Activated T-helper 9 cell treated with anti-CD3 and anti-CD28 coated beads, Interleukin-2, amount 50 U/mL, for 16 hours (primary cell): ENCODE data around the gene KIAA1671.
"Not testable (repeated sequence)": the region's sequence is repeated elsewhere in the genome, so short reads cannot be mapped to it uniquely, and the experiment has no call there.

Experiments used
- DNase-seq: peaks from one replicate; pipeline ENCODE4 v3.0.0-alpha.2; 2020; ENCODE audit warnings: low read depth

The KIAA1671 gene

DNA sequence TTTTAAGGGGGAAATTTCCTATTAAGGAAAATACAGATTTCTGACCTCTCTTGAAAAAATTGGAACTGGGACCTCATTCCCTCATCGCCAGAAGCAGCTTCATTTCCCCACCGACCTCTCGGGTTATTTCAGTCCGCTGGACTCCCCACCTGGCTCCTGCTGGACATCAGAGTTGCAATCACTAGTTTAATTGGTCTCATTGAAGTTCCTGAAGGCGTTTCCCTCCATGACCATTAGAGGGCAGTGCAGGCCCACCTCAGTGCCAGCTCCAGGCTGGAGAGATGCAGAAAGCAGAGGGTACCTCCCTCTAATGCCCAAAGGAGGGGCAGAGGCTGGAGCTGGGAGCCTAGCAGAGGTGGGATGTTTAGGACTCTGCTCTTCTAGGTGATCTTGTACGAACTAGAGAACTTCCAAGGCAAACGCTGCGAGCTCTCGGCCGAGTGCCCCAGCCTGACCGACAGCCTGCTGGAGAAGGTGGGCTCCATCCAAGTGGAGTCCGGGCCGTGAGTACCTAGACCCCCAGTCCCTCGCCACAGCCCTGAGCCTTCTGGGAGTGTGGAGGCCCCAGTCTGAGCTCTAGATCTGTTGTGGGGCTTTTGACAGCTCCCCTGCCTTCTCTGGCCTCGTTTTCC, 249.9 kb downstream of the KIAA1671 start:
- peak; percentile 6 for DNase-seq

DNA sequence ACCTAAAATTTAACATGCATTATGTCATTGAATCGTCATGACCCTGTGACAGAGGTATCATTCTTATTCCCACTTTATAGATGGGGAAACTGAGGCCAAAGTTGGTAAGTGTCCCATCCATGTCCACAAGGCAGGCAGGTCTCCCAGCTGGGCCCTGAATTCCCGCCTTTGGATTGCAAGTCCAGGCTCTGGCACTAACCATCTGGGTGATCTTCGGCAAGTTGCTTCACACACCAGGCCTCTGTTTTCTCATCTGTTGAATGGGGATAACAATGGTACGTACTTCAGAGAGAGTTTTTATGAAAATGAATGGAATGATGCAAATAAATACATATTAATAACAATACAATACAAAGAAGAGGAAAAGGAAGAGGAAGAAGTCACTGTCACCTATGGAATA, 250.6 kb downstream of the KIAA1671 start:
- DNase-seq = no peak

DNA sequence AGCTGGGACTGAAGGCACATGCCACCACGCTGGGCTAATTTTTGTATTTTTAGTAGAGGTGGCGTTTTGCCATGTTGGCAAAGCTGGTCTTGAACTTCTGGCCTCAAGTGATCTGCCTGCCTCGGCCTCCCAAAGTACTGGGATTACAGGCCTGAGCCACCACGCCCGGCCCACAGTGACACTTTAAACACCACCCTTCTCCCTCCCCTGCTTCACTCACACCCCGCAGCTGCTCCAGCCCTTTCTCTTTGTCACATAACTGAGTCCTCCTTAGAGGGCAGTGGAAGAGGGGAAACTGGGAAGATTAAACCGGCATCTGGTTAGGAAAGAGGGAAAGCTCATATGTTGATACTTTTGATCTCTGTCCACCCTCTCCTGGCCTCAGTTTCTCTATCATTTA, 252.0 kb downstream of the KIAA1671 start:
- not testable (repeated sequence) for DNase-seq

- no peak for DNase-seq
Measured at GRCh38 chr22:25205847-25206246, 253.3 kb downstream of the KIAA1671 start.

- no peak for DNase-seq
Measured at GRCh38 chr22:25206998-25207397, 254.5 kb downstream of the KIAA1671 start.

DNA sequence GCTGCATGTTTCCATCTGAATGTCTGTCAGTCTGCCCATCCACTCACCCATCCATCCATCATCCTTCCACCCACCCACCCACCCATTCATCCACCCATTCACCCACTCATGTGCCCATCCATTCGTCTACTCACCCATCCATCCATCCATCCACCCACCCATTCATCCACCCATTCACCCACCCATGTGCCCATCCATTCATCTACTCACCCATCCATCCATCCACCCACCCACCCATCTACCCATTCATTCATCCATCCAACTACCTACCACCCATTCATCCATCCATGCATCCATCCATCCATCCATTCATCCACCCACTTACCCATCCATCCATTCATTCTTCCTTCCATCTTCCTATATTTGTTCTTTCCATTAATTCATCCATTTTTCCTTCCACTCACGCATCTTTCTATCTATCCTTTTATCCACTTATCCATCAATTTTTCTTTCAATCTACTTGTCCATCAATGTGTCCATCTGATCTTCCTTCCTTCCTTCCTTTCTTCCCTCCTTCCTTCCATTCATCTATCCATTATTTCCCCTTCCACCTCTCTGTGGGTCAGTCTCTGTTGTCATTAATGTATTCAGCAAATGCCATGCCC, 255.1 kb downstream of the KIAA1671 start:
- no peak for DNase-seq

DNA sequence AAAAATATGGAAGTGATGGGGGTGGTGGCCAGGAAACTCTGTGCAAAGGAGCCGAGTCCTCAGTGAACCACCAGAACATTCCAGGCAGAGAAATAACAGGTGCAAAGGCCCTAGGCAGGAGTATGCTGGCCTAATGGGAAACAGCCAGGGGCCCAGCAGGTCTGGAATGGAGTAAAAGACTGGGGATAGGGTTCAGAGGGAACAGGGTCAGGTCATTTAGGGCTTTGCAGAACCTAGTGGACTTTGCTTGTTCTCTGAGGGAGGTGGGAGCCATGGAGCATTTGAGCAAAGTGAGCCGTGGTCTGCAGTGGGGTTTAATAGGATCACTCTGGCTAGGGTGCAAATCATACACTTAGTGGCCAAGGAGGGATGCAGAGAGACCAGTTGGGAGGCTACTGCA, 255.8 kb downstream of the KIAA1671 start:
- DNase-seq = no peak

GRCh38 chr22:25208743-25209505, 256.4 kb downstream of the KIAA1671 start:
- DNase-seq = no peak

DNA sequence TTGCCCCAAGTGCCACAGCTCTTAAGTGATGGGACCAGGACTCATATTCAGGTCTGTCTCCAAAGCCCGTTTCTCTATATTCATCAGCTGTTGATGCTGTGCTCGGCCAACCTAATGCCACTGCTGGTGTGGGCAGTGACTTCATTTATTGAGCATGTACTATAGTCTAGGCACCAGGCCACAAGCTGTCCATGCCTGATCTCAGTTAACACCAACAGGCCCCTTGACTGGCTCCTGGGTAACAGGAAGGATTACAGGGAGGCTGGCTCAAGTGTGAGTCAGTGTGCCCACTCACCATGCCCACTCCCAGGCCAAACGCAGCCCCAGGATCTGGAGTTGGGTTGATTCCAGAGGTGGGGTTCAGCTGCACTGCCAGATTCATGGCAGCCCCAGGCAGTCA, 258.3 kb downstream of the KIAA1671 start:
- DNase-seq = no peak

DNA sequence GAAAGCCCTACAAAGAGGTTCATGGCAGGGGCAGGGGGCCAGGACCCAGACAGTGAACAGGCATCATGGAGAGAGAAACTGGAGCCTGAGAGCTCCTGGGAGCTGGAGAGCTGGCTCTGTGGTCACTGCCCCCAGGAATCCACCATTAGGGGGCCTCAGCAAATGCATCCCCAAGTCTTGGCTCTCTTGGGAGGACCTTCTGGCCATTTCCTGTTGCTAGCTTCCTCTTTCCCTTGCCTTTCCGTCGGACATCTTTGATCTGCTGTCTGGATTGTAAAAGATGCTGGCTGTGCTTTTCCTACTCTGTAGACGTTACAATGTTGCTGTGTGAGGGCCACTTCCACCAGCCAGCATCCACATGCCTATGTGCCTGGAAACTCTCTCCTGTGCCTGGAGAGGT, 259.8 kb downstream of the KIAA1671 start:
- DNase-seq = no peak

DNA sequence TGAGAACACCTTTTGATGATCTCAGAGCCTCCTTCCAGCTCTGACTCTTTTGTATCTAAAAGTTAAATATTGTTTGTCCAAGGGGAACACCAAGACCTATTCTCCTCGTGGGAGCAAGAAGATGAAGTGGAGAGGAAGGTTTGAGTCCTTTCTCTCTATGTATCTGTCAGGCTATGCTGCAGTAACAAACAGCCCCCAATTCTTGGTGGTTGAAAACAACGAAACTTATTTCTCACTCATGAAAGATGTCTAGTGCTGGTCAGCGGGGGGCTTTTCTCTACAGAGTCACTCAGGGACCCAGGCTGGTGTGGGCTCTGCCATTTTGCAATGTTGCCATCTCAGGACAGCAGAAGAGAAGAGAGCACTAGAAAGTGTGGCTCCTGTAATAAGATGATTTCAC, 260.7 kb downstream of the KIAA1671 start:
- DNase-seq = no peak

DNA sequence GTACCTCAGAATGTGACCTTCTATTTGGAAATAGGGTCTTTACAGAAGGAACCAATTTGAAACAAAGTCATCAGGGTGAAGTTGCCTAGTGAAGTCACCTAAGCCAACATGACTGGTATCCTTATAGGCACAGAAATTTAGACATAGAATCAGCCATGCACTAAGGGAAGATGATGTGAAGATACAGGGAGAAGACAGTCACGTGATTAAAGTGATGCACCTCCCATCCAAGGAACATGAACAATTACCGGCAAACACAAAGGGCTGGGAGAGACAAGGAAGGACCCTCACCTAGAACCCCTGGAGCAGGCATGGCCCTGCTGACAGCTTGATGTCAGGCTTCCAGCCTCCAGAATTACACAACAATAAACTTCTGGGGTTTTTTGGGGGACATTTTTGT, 263.7 kb downstream of the KIAA1671 start:
- no peak for DNase-seq

DNA sequence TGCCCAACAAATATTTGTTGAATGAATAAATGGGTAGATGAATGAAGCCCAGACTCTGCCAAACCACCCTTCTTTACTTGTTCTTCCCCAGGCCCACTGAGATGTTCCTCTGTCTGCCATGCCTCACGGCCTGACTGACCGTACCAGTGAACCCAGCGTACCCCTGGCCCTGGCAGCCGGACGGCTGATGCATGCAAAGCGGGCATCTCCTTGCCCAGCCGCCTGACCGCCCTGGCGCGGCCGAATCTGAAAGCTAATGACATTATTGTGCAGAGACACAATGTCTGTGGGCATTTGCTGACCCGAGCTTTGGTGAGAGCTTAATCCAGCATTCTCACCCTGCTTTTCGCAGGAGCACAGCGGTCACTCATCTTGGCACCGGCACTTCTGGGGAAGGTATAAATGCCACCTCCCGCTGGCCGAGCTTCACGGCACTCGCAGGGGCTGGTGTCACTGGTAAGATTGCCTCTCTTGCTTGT, 266.7 kb downstream of the KIAA1671 start, which contains the start of gene CRYBB2:
TSS of gene CRYBB2 (plus strand) at position 429 of the 479 bp plus-strand sequence. CDS start 1,791 bp downstream, outside the sequence.
- no peak for DNase-seq

DNA sequence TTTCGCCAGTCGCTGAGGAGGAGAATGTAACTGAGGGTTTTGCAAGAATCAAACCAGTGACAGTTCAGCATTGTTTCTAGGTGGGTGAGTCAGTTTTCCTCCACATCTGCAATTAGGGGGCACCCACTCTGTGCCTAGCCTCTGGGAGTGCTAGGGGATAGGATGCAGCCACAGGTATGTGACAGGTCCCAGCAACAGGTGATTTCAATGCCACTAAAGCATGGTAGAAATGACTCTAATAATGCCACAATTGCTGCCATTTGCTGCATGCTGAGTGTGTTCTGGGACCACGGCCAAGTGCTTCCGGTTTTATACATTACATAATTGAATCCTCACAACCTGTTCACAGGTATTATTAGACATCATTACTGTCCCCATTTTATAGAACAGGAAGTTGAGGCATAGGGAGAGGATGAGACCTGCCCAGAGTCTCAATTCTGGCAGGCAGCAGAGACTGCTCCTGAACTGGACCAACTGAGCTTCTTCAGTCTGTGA, 267.5 kb downstream of the KIAA1671 start:
- no peak for DNase-seq

GRCh38 chr22:25221790-25222189, 269.3 kb downstream of the KIAA1671 start:
- no peak for DNase-seq

DNA sequence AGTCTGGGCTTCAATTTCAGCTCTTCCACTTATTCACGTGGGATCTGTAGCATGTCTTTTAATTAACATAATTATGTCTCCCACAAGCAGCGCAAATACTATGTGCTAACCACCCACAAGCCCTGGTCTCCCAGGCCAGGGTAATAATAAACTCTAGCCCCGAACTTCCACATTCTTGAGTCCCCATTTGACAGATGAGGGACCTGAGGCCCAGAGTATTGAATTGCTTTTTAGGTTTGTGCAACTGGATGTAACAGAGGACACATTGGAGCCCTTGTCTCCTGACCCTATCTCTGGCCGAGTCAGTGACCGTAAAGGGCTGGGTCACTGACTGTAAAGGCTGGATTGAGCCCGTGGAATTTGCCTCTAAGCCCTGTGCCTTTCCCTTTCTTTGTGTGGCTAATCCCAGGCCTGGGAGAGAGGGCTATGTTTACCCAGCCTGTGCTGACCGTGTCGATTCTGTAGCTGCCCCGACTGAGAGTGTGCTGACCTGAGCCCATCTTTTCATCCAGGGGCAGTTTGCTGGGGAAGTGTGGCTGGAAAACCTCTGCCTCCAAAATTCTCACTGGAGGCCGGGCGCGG, 270.8 kb downstream of the KIAA1671 start:
- DNase-seq = no peak

GRCh38 chr22:25228822-25229221, 276.3 kb downstream of the KIAA1671 start:
- no peak for DNase-seq

DNA sequence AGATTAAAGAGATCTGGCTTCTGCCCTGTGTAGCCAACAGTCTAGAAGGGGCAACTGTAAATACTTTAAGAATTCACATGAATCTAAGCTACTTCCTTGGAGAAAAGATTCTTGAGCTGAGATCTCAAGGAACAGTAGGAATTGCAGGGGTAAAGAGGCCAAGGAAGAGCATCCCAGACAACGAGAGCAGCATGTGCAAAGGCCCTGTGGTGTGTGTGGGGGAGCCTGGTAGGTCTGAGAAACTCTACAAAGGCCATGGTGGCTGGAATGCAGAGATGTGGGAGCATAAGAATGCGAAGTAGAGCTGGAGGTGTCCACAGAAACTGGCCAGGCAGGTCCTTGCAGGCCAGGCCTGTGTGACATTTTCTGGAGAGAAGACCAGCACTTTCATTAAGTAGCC, 278.2 kb downstream of the KIAA1671 start:
- DNase-seq = not testable (repeated sequence)

GRCh38 chr22:25232301-25232700, 279.8 kb downstream of the KIAA1671 start:
- no peak for DNase-seq

DNA sequence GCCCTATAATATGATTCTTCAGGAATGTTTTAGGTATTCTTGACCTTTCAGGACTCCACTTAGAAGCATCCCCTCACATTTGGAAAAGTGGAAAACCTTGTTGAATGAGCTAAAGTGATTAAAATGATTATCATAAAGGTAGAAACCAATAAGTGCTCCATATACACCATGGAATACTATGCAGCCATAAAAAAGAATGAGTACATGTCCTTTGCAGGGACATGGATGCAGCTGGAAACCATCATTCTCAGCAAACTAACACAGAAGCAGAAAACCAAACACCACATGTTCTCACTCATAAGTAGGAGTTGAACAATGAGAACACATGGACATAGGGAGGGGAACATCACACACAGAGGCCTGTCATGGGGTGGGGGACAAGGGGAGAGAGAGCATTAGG, 281.2 kb downstream of the KIAA1671 start:
- DNase-seq = not testable (repeated sequence)

DNA sequence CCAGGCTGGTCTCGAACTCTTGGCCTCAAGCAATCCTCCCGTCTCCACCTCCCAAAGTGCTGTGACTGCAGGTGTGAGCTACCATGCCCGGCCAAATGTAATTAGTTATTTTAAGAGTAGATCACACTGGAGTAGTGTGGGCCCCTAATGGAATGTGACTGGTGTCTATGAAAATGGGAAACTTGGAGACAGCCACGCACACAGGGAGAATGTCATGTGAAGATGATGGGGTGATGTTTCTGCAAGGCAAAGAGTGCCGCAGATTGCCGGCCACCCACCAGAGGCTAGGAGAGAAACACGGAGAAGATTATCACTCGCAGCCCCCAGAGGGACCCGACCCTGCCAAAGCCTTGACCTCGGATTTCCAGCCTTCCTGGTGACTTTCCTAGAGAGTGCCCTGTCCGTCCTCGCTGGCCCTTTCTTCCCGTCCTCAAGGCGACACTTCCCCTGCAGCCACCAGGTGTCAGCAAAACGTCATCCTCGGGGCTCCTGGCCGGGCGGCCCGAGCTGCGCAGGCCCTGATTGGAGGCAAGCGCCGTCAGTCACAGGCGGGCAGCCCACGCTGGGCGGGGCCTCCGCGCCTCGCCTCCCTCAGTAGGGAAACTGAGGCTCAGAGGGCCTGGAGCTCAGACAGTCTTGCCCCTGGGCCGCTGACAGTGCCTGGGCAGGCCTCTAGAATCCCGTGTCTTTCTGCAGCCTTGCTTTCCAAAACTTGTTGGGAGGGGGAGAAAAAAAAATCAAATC, 283.2 kb downstream of the KIAA1671 start:
- DNase-seq = peak; percentile 18

DNA sequence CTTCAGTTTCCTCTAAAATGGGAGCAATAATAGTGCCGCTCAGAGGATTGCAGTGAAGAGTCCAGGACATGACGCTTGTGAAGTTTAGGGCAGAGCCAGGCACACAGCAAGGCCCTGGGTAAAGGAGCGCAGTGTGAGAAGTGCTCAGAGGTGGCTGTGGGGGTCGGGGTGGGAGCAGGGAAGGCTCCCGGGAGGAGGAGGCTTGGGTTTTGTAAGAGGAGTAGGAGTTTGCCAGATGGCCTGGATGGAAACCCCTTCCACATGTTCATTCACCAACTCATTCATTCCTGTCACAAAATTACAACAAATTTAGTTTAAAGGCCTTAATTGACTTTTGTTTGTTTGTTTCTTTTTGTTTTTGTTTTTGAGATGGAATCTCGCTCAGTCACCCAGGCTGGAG, 283.9 kb downstream of the KIAA1671 start:
- DNase-seq = no peak
